GM12865 (cell line): ENCODE results near the gene SGO2.
A peak's percentile ranks its signal among the peaks of the same experiment; 100 is the strongest.

Experiments
- DNase-seq: peaks from one replicate; pipeline ENCODE4 v3.0.0; 2010; ENCODE audit warnings: low read depth
- H3K4me3 ChIP-seq: 2 replicates; pipeline ENCODE4 v1.5.1; 2011; ENCODE audit warnings: mild to moderate bottlenecking, low read depth, low read length, control low read depth
- CTCF ChIP-seq: IDR thresholded peaks from 2 replicates; pipeline ENCODE4 v1.5.1; 2011; ENCODE audit warnings: low read length, control low read depth, low read depth, inconsistent platforms; ENCODE audit not compliant: insufficient read depth; ENCODE audit errors: missing control alignments

Gene SGO2

GRCh38 chr2:200525882-200526651 lies at the start of gene SGO2:
SGO2 (plus strand) TSS chr2:200526207; CDS start chr2:200532976, 6,769 bp downstream.
- no peak for TF ChIP-seq CTCF
- DNase-seq: peak; percentile 97
- H3K4me3 ChIP-seq: peak within 1 kb of the TSS; percentile 96

- no peak for TF ChIP-seq CTCF
- no peak for DNase-seq
- no peak overlapping the region for H3K4me3 ChIP-seq
Measured at GRCh38 chr2:200476836-200477235, 49.2 kb upstream of the SGO2 start.

- no peak for TF ChIP-seq CTCF
- DNase-seq: no peak
- no peak overlapping the region for H3K4me3 ChIP-seq
Measured at GRCh38 chr2:200477667-200478131, 48.3 kb upstream of the SGO2 start.

- no peak for DNase-seq
- H3K4me3 ChIP-seq: no peak overlapping the region
- TF ChIP-seq CTCF: no peak
Measured at GRCh38 chr2:200479692-200480265, 46.2 kb upstream of the SGO2 start.

- DNase-seq: no peak
- no peak for TF ChIP-seq CTCF
- no peak overlapping the region for H3K4me3 ChIP-seq
Measured at GRCh38 chr2:200482194-200482593, 43.8 kb upstream of the SGO2 start.

- DNase-seq: peak; percentile 71
- no peak overlapping the region for H3K4me3 ChIP-seq
- peak; percentile 74 for TF ChIP-seq CTCF
Measured at GRCh38 chr2:200483729-200484198, 42.2 kb upstream of the SGO2 start.
